LNCAP (cell line): ENCODE data around the gene SMAD3.

Experiments used
- TF ChIP-seq, protein P1 (sequence below): fragments of 450-650 bp; IDR thresholded peaks from 2 replicates; pipeline ENCODE4 v1.5.1; 2017; ENCODE audit warnings: mild to moderate bottlenecking

The SMAD3 gene

GRCh38 chr15:67091071-67091979 is 25.9 kb downstream of the SMAD3 start:
- TF ChIP-seq, protein P1, sequence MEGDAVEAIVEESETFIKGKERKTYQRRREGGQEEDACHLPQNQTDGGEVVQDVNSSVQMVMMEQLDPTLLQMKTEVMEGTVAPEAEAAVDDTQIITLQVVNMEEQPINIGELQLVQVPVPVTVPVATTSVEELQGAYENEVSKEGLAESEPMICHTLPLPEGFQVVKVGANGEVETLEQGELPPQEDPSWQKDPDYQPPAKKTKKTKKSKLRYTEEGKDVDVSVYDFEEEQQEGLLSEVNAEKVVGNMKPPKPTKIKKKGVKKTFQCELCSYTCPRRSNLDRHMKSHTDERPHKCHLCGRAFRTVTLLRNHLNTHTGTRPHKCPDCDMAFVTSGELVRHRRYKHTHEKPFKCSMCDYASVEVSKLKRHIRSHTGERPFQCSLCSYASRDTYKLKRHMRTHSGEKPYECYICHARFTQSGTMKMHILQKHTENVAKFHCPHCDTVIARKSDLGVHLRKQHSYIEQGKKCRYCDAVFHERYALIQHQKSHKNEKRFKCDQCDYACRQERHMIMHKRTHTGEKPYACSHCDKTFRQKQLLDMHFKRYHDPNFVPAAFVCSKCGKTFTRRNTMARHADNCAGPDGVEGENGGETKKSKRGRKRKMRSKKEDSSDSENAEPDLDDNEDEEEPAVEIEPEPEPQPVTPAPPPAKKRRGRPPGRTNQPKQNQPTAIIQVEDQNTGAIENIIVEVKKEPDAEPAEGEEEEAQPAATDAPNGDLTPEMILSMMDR: no peak

DNA sequence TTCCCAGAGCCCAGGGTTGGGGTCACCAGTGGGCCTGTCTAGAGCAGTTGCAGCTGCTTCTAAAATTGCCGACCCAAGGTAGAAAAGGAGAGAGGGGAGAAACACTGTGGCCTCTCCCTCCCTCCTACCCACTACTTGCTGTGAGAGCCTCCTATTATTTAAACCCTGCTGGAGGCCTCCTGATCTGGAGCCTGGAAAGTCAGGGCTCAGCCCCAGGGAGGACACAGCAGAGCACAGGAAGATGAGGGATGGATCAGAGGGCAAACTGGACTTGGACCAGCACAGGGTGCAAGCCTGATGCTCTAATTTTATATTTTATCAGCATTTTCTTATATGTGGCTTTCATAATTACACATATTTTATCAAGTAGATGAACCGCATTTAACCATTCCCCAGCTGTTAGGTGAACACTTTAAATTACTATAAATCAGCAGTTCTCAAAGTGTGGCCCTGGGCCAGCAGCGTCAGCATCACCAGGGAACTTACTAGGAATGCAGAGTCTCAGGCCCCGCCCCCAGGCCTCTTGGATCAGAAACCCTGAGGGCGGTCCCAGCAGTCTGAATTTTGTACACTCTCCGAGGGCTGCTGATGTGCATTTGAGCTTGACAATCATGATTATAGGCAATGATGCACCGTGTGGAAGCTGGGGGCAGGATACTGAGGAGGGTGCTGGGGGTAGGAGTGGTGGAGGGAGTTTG is 26.7 kb downstream of the SMAD3 start:
- TF ChIP-seq, protein P1: no peak

- TF ChIP-seq, protein P1: no peak
Measured at GRCh38 chr15:67092752-67093503, 27.5 kb downstream of the SMAD3 start.

DNA sequence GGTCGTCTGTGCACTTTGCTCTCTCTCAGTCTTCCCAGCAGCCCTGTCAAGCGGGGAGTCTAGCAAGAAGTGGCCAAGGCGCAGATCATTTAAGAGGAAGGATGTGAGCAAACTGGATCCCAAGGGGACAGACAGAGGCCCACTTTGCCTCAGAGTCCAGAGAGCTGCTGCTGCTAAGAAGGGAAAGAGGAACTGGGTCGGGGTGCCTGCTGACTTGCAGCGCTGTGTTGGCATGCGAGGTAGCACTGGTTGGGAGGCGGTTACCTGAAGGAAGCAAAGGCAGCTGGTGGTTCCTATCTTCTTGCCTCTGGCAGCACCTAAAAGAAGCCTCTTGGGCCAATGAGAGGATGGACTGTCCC is 28.1 kb downstream of the SMAD3 start:
- TF ChIP-seq, protein P1: no peak

DNA sequence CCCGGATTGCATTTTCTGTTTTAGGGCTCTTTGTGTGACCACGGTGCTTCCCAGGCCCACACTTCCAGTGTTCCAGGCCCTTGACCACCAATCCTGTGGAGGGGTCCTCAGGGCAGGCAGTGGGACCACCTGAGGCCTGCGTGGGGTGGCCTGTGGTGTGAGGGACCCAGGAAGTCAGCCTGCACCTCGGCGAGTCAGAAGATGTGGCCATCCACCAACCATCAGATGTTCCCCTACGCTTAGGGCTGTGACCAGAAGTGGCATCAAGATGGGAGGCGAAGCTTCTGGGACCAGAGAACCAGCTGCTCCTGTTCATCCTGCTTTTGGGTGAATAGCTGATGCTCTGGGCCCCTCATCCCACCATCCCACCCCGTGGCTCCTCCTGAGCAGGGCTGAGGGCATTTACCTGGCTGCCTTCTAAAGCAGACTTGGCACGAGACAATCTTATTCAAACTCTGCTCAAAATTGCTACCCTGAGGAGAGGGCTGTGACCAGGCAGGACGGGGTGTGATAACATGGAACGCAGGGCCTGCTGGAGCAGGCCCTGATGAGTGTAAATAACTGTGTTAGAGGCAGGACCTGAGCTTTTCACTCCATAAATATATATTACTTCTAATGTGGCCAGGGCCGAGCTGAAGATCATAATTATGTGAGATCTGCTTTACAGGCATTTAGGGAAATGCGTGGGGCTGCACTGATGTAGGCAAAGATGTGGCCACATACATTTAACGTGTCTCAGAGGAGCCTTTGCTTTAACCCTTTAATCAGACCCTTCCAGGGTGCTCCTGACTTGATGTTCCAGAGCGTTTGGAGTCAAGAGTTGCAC is 28.8 kb downstream of the SMAD3 start:
- TF ChIP-seq, protein P1: no peak

DNA sequence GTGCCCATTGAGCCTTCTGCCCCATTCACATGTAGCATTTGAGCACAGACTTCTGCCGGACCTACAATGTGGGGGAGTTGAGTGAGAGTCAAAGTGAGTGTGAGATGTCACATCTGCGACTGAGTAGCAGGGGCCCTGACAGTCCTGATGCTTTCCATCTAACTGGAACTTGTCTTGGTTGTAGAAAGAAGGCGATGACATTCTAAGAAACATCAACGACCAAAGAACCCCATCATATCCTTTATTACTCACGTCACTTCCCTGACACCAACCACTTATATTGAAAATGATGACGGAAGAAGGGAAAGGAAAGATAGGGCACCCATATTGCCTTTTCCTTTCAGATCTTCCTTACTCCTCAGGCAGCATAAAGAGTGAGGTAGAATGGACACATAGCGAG is 30.5 kb downstream of the SMAD3 start:
- TF ChIP-seq, protein P1: no peak
